BJ (cell line): ENCODE data around the gene SOWAHA. TPM values are rescaled to one million over a fixed set of nuclear protein-coding genes. Genes with fewer than 3 reads are reported as not detected.

Experiments
- CTCF ChIA-PET: fragments of 350-600 bp; formaldehyde crosslinking; extraction: SDS; loops from one replicate; lab custom pipeline; 2021; ENCODE audit warnings: antibody characterized with exemption, inconsistent platforms; lab: Yijun Ruan, JAX
- POLR2A ChIA-PET: fragments of 300-600 bp; sonication (Branson Sonifier 250); formaldehyde crosslinking; extraction: SDS; loops from one replicate; lab custom pipeline; 2021; ENCODE audit warnings: antibody characterized with exemption; lab: Charles Lee
- DNase-seq: peaks from one replicate; pipeline ENCODE4 v3.0.0-alpha.2; 2011; ENCODE audit warnings: low read depth
- H3K27me3 ChIP-seq: 2 replicates; pipeline ENCODE4 v1.6.0; 2011; ENCODE audit warnings: low read length; ENCODE audit not compliant: control insufficient read depth, insufficient read depth
- H3K36me3 ChIP-seq: 2 replicates; pipeline ENCODE4 v1.5.1; 2011; ENCODE audit warnings: low read length; ENCODE audit not compliant: control insufficient read depth, insufficient read depth
- H3K4me3 ChIP-seq: 2 replicates; pipeline ENCODE4 v1.5.1; 2011; ENCODE audit warnings: low read depth, mild to moderate bottlenecking, control low read depth, low read length
- polyA minus RNA-seq: library from RNA; depleted of rRNA, polyadenylated mRNA; stranded (reverse); fragments of >200 nt; gene quantifications from 2 replicates; pipeline ENCODE4 v1.2.3, GENCODE V29; 2011; rRNA and poly(A)+ RNA removed
- polyA plus RNA-seq: library from polyadenylated mRNA; depleted of rRNA; stranded (reverse); fragments of >200 nt; gene quantifications from 2 replicates; pipeline ENCODE4 v1.2.3, GENCODE V29; 2011; rRNA removed
- TF ChIP-seq, protein P1 (sequence below): IDR thresholded peaks from 2 replicates; pipeline ENCODE4 v1.5.1; 2011; ENCODE audit warnings: low read depth, mild to moderate bottlenecking, control low read depth, inconsistent platforms, low read length, moderate library complexity; ENCODE audit not compliant: insufficient read depth

The SOWAHA gene
- 0.02 TPM in 1 of 2 replicates, not detected in the other for polyA plus RNA-seq
- not detected in 2 replicates for polyA minus RNA-seq

- DNase-seq, result no peak
- TF ChIP-seq, protein P1, sequence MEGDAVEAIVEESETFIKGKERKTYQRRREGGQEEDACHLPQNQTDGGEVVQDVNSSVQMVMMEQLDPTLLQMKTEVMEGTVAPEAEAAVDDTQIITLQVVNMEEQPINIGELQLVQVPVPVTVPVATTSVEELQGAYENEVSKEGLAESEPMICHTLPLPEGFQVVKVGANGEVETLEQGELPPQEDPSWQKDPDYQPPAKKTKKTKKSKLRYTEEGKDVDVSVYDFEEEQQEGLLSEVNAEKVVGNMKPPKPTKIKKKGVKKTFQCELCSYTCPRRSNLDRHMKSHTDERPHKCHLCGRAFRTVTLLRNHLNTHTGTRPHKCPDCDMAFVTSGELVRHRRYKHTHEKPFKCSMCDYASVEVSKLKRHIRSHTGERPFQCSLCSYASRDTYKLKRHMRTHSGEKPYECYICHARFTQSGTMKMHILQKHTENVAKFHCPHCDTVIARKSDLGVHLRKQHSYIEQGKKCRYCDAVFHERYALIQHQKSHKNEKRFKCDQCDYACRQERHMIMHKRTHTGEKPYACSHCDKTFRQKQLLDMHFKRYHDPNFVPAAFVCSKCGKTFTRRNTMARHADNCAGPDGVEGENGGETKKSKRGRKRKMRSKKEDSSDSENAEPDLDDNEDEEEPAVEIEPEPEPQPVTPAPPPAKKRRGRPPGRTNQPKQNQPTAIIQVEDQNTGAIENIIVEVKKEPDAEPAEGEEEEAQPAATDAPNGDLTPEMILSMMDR, result no peak
- Histone ChIP-seq H3K27me3 (peaks cover 18% of the 10 kb centered on the region), H3K4me3 (peak within 1 kb of the TSS; percentile 17), H3K36me3 (no peaks in the 10 kb centered on the region; the same call in 1 of the 2 replicates)
- ChIA-PET CTCF (interaction anchor here (0.6 to 9.4 kb wide), 6 partner anchors 11 to 287 kb away, joined by 3 to 102 read pairs (median 4); no protein-coding TSS in a partner anchor), POLR2A (no interaction called here)
These were observed at the start of gene SOWAHA for GRCh38 chr5:132812781-132813598. Gene SOWAHA (plus strand): TSS chr5:132813302. CDS start chr5:132813622, 320 bp downstream.

DNA sequence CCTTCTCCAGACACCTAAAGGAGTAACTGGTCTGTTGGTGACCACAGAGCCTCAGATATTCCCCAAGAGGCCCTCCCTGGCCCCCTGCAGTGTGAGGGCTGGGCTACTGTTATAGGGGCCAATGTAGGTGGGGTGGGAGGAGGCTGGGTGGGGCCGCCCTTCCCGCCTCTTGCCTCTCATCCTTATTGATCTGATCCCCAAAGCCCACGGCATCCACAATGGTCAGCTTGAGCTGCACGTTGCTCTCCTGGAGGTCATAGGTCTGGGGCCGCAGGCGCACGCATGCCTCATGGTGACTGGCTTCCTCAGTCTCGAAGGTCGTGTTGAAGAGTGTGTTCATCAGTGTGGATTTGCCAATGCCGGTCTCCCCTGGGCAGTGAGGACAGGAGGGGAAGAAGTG, 49.1 kb upstream of the SOWAHA start:
- H3K36me3 ChIP-seq, result peaks cover 26% of the 10 kb centered on the region
- ChIA-PET POLR2A (no interaction called here), CTCF (interaction anchor here (0.9 to 5.2 kb wide), 2 partner anchors 56 to 66 kb away, joined by 3 to 24 read pairs; partner anchors contain the start of gene SHROOM1)
- H3K27me3 ChIP-seq, result no peaks in the 10 kb centered on the region
- H3K4me3 ChIP-seq, result no peak overlapping the region
- TF ChIP-seq, protein P1, result no peak
- no peak for DNase-seq

DNA sequence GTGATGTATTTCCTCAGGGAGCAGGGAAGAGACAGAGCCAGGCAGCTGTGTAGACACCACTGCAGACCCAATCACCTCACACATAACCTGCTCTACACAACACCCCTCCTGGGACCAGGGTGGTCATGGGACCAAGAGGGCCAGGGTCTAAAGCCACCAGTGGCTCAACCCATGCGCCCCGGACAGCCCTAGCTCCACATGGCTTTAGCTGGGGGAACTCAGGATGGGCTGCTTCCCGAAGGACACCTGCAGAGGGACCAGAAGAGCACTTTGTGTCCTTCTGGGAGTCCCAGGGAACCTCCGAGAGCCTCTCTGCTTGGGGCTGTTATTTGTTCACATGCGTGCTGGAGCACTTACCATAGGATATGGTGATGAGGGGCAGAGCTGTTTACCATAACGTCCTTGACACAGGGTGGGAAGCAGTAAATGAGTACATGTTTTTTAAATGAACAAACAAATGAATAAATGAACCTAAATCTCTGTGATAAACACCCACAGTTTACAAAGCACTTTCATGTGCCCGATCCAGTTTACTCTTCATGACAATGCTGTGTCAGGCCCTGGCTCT, 48.3 kb upstream of the SOWAHA start:
- no peaks in the 10 kb centered on the region for H3K27me3 ChIP-seq
- H3K4me3 ChIP-seq, result no peak overlapping the region
- ChIA-PET CTCF (interaction anchor here (0.9 to 5.2 kb wide), 2 partner anchors 55 to 65 kb away, joined by 3 to 24 read pairs; partner anchors contain the start of gene SHROOM1), POLR2A (no interaction called here)
- peaks cover 23% of the 10 kb centered on the region for H3K36me3 ChIP-seq
- DNase-seq, result no peak
- TF ChIP-seq, protein P1, result no peak

DNA sequence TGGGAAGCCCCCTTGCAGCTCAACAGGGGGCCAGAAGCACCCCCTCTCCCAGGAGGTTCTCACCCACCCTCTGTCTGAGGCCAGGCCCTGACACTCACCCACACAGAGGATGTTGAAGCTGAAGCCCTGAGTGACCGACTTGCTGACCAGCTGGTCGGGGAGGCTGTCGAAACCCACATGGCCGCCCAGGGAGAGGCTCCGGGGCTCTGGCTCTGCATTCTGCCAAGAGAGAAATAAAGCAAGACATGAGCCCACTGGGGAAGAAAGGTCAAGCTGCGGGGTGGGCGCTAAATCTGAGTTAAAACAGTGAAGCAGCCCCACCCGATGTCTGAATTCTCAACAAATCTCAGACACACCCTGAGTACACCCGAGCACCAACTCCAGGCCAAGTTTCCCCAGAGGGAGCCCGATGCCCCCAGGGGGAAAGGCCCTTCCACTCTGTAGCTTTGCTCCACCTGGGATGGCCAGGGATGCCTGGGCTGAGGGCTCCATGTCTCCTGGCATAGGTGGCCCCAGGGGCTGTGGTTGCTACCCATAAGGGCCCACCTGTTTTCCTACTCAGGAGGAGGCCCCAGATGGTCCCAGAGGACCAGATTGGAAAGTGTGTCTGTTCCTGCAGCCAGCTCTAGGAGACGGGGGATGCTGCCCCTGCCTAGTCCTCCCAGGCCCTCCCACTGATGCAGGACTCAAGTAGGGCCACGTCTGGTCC, 47.6 kb upstream of the SOWAHA start:
- ChIA-PET CTCF (interaction anchor here (0.6 to 5.2 kb wide), 2 partner anchors 11 to 55 kb away, joined by 3 to 24 read pairs; no protein-coding TSS in a partner anchor), POLR2A (no interaction called here)
- Histone ChIP-seq H3K4me3 (no peak overlapping the region), H3K27me3 (no peaks in the 10 kb centered on the region), H3K36me3 (peaks cover 21% of the 10 kb centered on the region)
- DNase-seq, result no peak
- TF ChIP-seq, protein P1, result no peak
